ENCODE results near the gene ART4. TPM values are rescaled to one million over a fixed set of nuclear protein-coding genes. Genes with fewer than 3 reads are reported as not detected.

ART4 gene
- total RNA-seq, 2 experiments from 2014 or later: not detected

GRCh38 chr12:14834509-14834908, 8.8 kb downstream of the ART4 start:
- no peak overlapping the region for H3K27ac Mint-ChIP-seq
- Histone ChIP-seq H3K4me3 (ENCODE audit: low read length) (no peak overlapping the region), H3K27ac (ENCODE audit: low read depth in 1 of 2, low read length in 2 of 2) (no peak overlapping the region), H3K9me3 (ENCODE audit: control insufficient read depth in 1 of 2, insufficient read depth in 1 of 2, low read length in 2 of 2) (no peaks in the 10 kb centered on the region), H3K36me3 (ENCODE audit: insufficient read depth, low read length) (no peaks in the 10 kb centered on the region), H3K27me3 (ENCODE audit: control insufficient read depth in 1 of 2, insufficient read depth in 2 of 2, low read length in 2 of 2) (peaks cover 0 to 8% of the 10 kb centered on the region in 2 experiments), H3K4me1 (ENCODE audit: insufficient read depth, low read length) (no peaks in the 10 kb centered on the region)
- no peaks in the 10 kb centered on the region for H3K4me1 Mint-ChIP-seq (ENCODE audit: low read depth)
- DNase-seq (no peak), ATAC-seq (ENCODE audit: poor library complexity) (no peak)
- CTCF ChIA-PET: interaction anchor here (1.1 kb wide), 1 partner anchor 161 kb away, joined by 3 read pairs; no protein-coding TSS in a partner anchor
- H3K4me3 Mint-ChIP-seq: no peak overlapping the region
- TF ChIP-seq, protein P1, sequence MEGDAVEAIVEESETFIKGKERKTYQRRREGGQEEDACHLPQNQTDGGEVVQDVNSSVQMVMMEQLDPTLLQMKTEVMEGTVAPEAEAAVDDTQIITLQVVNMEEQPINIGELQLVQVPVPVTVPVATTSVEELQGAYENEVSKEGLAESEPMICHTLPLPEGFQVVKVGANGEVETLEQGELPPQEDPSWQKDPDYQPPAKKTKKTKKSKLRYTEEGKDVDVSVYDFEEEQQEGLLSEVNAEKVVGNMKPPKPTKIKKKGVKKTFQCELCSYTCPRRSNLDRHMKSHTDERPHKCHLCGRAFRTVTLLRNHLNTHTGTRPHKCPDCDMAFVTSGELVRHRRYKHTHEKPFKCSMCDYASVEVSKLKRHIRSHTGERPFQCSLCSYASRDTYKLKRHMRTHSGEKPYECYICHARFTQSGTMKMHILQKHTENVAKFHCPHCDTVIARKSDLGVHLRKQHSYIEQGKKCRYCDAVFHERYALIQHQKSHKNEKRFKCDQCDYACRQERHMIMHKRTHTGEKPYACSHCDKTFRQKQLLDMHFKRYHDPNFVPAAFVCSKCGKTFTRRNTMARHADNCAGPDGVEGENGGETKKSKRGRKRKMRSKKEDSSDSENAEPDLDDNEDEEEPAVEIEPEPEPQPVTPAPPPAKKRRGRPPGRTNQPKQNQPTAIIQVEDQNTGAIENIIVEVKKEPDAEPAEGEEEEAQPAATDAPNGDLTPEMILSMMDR (IDR thresholded peaks at IDR 0.05): no peak
- no peaks in the 10 kb centered on the region for H3K36me3 Mint-ChIP-seq (ENCODE audit: low read depth)
- H3K27me3 Mint-ChIP-seq: peaks cover 31% of the 10 kb centered on the region
- POLR2A ChIA-PET: interaction anchor here (0.6 kb wide), 1 partner anchor 31 kb away, joined by 3 read pairs; the partner anchor contains the start of genes C12orf60 and WBP11
- H3K9me3 Mint-ChIP-seq: no peaks in the 10 kb centered on the region
- intact Hi-C loops (cut with DNase I, micrococcal nuclease): no loop called here

DNA sequence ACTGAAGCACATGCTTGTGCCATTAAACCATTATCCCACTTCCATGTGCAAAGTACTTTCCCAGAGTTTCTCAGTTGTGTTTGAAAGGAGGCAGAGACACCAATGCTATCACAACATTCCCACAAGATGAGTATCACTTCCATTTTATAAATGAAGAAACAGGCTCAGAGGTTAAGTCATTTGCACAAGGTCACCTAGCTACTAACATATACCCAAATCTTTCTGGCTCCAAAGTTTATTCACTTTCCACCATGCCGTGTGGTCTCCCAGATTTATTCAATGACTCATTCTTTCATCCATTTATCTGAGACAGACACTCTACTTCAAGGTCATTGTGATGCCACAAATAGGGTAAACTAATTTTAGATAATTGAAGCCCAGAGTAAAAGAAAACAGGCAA, 9.4 kb downstream of the ART4 start:
- no peak for ATAC-seq (ENCODE audit: poor library complexity)
- ChIA-PET POLR2A (no interaction called here), CTCF (interaction anchor here (1.1 kb wide), 1 partner anchor 162 kb away, joined by 3 read pairs; no protein-coding TSS in a partner anchor)
- peaks cover 0 to 8% of the 10 kb centered on the region in 2 experiments for H3K27me3 ChIP-seq (ENCODE audit: control insufficient read depth in 1 of 2, insufficient read depth in 2 of 2, low read length in 2 of 2)
- H3K9me3 ChIP-seq (ENCODE audit: control insufficient read depth in 1 of 2, insufficient read depth in 1 of 2, low read length in 2 of 2): no peaks in the 10 kb centered on the region
- Mint-ChIP-seq H3K27ac (no peak overlapping the region), H3K4me3 (no peak overlapping the region), H3K27me3 (peaks cover 27% of the 10 kb centered on the region), H3K9me3 (no peaks in the 10 kb centered on the region), H3K4me1 (ENCODE audit: low read depth) (no peaks in the 10 kb centered on the region), H3K36me3 (ENCODE audit: low read depth) (no peaks in the 10 kb centered on the region)
- H3K27ac ChIP-seq (ENCODE audit: low read depth in 1 of 2, low read length in 2 of 2): no peak overlapping the region
- no peak for DNase-seq
- H3K36me3 ChIP-seq (ENCODE audit: insufficient read depth, low read length): no peaks in the 10 kb centered on the region
- intact Hi-C loops (cut with DNase I, micrococcal nuclease): no loop called here
- H3K4me3 ChIP-seq (ENCODE audit: low read length): no peak overlapping the region
- no peaks in the 10 kb centered on the region for H3K4me1 ChIP-seq (ENCODE audit: insufficient read depth, low read length)
- TF ChIP-seq, protein P1 (IDR thresholded peaks at IDR 0.05): no peak

DNA sequence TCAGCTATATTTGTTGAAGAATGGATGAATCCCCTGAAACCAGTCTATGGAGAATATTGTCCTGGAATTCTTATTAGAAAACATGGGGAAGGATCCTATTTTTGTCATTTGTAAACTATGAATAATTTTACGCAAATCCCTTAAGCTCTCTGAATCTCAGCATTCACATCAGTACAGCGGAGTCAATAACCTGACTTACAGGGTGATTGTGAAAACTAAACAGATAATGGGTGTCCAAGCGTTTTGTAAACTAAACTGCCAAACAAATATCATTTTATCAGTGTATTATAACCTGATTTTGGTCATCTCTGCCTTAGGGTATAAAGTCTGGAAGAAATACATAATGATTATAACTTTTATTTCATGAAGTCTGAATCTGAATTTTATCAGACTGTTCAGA, 10.0 kb downstream of the ART4 start:
- TF ChIP-seq, protein P1 (IDR thresholded peaks at IDR 0.05): no peak
- H3K36me3 Mint-ChIP-seq (ENCODE audit: low read depth): no peaks in the 10 kb centered on the region
- POLR2A ChIA-PET: no interaction called here
- CTCF ChIA-PET: no interaction called here
- Histone ChIP-seq H3K27ac (ENCODE audit: low read depth in 1 of 2, low read length in 2 of 2) (no peak overlapping the region), H3K36me3 (ENCODE audit: insufficient read depth, low read length) (no peaks in the 10 kb centered on the region), H3K9me3 (ENCODE audit: control insufficient read depth in 1 of 2, insufficient read depth in 1 of 2, low read length in 2 of 2) (no peaks in the 10 kb centered on the region), H3K27me3 (ENCODE audit: control insufficient read depth in 1 of 2, insufficient read depth in 2 of 2, low read length in 2 of 2) (peaks cover 0 to 8% of the 10 kb centered on the region in 2 experiments), H3K4me1 (ENCODE audit: insufficient read depth, low read length) (no peaks in the 10 kb centered on the region), H3K4me3 (ENCODE audit: low read length) (no peak overlapping the region)
- DNase-seq (no peak), ATAC-seq (ENCODE audit: poor library complexity) (no peak)
- peaks cover 24% of the 10 kb centered on the region for H3K27me3 Mint-ChIP-seq
- no peak overlapping the region for H3K27ac Mint-ChIP-seq
- intact Hi-C loops (cut with DNase I, micrococcal nuclease): no loop called here
- no peaks in the 10 kb centered on the region for H3K9me3 Mint-ChIP-seq
- H3K4me3 Mint-ChIP-seq: no peak overlapping the region
- no peaks in the 10 kb centered on the region for H3K4me1 Mint-ChIP-seq (ENCODE audit: low read depth)
